DMS 273 (cell line): ENCODE results near the gene ENPP7.

Experiments used
- DNase-seq: peaks from one replicate; lab custom pipeline; 2025; ENCODE audit not compliant: unreplicated experiment; lab: John Stamatoyannopoulos, UW

The ENPP7 gene

DNA sequence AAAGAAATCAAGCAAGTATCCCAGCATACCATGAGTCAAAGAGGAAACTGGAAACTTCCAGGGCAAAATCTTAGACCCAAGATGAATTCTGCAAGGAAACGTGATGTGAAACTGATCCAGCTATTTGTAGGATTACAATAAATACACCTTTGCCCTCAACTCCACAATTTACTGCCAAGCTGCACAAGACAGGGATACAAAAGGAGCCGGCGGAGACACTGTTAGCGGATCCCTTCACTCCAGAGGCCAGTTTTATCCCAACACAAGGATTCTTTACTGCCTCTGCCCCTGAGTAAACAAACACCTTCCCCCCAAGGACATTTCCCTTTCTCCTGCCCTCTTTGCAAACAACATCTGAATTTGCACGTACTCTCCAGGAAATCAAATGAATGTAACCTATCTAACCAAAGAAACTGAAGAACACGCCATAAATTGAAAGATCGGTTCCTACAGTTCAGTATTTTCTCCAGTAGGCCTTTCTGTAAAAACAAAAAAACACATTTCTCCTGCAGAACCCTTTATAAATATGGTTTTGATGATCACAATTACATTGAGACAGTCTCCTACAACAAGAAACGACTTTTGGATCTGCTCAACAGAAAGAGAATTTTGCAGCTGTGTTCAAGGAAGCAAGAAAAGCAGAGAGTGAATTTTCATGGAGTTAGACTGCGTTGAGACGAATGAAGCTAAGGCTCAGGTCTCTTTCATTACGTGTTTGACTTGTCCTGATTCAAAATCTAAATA, 45.8 kb downstream of the ENPP7 start:
- no peak for DNase-seq

DNA sequence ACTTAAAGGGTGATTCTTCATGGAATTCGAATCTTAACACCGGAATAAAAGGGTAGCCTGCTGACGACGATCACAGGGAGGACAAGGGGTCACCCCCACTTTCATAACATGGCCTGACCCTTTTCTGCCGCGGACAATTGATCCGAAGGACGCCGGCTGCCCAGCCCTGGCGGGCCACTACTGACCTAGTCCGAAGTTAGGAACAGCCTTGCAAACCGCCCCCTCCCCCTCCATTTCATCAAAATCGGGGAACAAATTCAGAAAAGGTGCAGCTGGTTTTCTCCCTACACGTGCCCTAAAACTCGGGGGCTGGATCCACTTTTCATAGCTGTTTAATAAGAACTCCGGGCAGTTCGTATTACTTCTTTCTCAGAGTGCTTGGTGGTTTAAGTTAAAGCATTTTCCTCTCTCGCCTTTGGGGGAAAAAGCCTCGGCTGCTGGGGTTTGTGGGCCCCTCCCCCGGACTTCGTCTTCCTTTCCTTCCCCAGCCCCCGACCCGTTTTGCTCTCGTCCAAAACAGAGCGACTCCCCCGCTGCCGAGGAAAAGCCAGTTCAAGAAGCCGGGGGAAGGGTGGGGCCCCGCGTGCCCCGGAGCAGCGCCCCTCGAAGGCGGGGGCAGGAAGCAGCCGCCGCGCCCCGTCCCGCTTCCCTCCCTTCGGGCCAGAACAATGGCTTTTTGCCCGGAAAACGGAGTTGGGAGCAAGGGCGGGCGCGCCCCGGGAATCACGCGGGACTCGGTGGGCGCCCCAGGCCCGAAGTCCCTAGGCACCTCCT, 46.6 kb downstream of the ENPP7 start:
- peak; percentile 91 for DNase-seq

GRCh38 chr17:79777894-79778503, 47.3 kb downstream of the ENPP7 start, which contains the start of gene CBX2:
Gene CBX2 (plus strand): TSS chr17:79778148. CDS start chr17:79778236, 88 bp downstream.
- DNase-seq = peak; percentile 91

DNA sequence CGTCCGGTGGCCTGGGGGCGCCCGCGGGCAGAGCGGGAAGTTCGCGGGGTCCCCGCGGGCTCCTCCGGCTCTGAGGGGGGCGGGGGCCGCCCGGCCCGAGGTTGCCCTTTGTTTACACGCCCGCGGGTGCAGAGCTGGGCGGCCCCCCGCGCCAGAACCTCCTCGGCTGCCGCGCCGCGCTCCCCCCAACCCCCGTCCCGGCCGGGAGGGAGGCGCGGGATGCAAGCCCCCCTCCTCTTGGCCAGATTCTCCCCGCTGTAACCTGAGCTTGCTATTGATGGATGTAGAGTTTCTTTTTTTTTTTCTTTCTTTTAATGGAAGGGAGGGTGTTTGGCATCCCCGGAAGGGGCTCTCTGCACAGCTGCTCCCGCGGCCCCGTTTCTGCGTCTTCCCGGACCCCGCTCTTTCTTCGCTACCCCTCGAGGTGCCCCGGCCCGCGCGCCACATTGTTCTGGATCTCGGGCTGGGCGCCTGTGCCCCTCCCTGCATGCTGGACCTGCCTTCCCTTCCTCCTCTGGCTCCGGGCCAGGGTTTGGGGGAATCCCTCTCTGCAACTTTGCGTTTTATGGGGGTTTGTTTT, 47.9 kb downstream of the ENPP7 start:
- peak; percentile 77 for DNase-seq

GRCh38 chr17:79779084-79779529, 48.4 kb downstream of the ENPP7 start:
- DNase-seq = no peak

- no peak for DNase-seq
Measured at GRCh38 chr17:79779661-79780365, 49.1 kb downstream of the ENPP7 start.

- no peak for DNase-seq
Measured at GRCh38 chr17:79781012-79781650, 50.4 kb downstream of the ENPP7 start.

GRCh38 chr17:79781736-79782575, 51.2 kb downstream of the ENPP7 start:
- DNase-seq = no peak

DNA sequence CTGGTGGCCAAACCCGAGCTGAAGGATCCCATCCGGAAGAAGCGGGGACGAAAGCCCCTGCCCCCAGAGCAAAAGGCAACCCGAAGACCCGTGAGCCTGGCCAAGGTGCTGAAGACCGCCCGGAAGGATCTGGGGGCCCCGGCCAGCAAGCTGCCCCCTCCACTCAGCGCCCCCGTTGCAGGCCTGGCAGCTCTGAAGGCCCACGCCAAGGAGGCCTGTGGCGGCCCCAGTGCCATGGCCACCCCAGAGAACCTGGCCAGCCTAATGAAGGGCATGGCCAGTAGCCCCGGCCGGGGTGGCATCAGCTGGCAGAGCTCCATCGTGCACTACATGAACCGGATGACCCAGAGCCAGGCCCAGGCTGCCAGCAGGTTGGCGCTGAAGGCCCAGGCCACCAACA, 53.1 kb downstream of the ENPP7 start:
- no peak for DNase-seq

- no peak for DNase-seq
Measured at GRCh38 chr17:79784353-79785016, 53.7 kb downstream of the ENPP7 start.

DNA sequence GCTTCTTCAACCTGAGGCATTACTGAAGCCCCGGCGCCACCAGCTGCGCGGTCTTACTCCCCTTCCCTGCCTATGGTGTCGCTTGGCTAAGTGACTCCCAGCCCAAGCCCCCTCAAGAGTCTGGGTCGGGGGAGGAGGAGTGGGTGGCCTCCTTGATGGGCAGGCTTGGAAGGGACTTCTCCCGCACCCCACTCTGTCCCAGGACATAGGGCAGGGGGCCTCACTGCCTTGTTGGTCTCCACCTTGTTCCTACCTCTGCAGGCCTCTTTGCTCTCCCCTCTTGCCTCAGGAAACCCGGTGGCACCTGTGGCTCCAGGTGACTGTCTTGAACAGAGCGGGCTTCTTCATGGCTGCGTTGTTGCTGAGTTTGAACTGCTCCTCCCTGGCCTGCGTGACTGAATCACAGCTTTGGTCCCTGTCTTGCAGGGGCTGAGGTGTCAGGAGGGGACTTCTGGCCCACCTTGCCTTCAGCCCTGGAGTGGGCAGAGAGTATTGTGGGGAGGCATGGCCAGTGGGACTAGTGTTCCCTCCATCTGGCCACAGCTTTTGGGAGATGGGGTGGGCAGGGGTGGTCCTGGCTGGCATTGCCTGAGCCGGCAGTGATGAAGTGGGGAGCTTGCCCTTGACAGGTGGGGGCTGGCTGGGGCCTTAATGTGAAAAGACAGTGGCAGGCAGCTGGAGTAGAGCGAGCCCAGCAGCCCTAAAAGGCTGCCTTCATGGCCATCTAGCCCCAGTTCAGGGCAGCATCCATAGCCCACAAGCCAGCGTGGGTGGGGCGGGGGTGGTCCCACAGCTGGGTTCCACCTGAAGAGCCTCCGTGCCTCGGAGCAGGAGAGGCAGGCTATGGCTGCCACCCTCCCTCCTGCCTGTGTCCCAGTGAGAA, 54.5 kb downstream of the ENPP7 start:
- DNase-seq = no peak

GRCh38 chr17:79785900-79786810, 55.4 kb downstream of the ENPP7 start:
- no peak for DNase-seq

DNA sequence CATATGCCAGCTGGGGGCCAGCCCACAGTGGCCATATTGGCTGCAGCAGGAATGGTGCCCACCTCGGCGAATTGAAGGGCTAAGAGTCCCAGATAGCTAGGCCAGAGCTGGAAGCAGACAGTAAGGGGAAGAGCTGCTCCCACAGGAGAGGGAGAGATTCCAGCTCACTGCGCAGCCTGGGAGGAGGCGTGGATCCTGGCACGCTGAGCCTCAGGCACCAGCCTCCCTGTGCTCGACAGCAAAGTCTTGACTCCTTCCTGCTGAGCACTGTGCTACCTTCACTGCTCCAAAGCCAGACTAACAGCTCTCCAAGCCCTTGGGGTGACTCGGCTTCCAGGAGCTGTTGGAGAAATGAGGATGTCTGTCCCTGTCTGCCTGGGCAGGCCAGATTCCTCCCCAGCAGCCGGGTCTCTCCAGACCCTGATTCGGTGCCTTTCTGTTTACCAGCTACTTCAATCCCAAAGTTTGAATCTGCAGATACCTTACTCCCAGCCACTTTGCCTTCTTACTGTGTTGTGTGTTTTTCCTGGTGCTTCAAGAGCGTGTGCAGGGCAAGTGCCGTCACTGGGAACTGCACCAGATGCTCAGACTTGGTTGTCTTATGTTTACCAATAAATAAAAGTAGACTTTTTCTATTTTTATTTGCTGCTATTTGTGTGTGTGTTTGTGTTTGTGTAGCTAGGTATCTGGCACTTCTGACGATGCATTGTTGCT, 56.3 kb downstream of the ENPP7 start:
- DNase-seq = no peak

DNA sequence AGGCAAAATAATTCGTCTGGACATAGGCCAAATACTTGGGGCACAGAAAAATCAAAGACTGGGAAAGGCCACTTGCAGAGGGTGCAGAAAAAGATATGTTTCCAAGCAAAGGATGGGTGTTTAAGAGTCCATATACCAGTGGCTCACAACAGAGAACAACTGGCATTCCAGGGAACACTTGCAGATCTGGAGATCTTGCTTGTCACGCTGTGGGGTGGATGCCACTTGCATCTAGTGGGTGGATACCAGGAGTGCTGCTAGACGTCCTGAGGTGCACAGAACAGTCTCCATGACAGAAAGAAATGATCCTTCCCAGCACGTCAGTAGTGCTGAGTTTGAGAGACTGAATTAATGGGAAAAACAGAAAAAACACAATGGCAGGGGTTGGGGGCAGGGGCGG, 57.7 kb downstream of the ENPP7 start:
- no peak for DNase-seq

- no peak for DNase-seq
Measured at GRCh38 chr17:79788989-79789942, 58.5 kb downstream of the ENPP7 start.
